ENCODE results near the gene OLFML3.
"Not testable (repeated sequence)": the region's sequence is repeated elsewhere in the genome, so short reads cannot be mapped to it uniquely, and the experiment has no call there.

OLFML3 gene

DNA sequence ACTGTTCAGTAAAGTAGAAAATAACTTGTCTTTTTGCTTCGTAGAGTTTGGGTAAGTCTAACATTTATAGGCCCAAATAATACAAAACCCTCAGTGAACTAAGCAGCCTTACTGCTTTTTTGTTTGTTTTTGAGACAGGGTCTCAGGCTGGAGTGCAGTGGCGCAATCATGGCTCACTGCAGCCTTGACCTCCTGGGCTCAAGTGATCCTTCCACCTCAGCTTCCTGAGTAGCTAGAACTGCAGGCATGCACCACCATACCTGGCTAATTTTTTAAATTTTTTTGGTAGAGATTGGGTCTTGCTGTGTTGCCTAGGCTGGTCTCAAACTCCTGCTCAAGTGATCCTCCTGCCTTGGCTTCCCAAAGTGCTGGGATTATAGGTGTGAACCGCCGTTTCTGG, 31.1 kb upstream of the OLFML3 start:
- DNase-seq (ENCODE audit: extremely low read depth in 1 of 2, low read depth in 1 of 2), result not testable (repeated sequence)

DNA sequence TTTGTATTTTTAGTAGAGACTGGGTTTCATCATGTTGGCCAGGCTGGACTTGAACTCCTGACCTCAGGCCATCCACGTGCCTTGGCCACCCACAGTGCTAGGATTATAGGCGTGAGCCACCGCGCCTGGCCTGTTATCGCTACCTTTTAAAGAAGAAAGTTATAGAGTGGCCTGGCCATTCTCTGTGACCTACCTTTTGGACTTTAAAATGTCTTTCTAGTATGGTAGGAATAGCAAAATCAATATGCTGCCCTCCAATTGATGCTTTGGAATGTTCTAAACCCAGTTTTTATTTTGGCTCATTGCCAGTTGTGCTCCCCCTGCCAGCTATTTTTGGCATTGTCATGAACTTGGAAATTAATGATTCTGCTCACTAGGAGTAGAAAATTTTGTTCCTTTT, 30.3 kb upstream of the OLFML3 start:
- DNase-seq (ENCODE audit: extremely low read depth in 1 of 2, low read depth in 1 of 2), result no peak

DNA sequence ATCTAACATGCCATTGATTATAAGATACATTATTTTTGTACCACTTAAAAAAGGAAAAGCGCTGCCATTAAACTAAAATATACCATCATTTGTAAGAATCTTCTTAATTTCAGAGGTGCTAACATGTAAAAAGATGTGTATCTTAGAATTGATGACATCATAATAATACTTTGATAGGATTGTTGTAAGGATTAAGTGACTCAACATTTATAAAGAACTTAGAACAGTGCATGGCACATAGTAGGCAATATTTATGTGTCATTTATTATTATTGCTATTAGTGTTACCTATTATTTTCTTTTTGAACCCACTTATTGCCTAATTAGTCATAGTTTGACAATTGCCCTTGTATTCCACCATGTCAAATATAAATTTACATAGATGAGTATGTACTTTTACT, 28.4 kb upstream of the OLFML3 start:
- no peak for DNase-seq (ENCODE audit: extremely low read depth in 1 of 2, low read depth in 1 of 2)

DNA sequence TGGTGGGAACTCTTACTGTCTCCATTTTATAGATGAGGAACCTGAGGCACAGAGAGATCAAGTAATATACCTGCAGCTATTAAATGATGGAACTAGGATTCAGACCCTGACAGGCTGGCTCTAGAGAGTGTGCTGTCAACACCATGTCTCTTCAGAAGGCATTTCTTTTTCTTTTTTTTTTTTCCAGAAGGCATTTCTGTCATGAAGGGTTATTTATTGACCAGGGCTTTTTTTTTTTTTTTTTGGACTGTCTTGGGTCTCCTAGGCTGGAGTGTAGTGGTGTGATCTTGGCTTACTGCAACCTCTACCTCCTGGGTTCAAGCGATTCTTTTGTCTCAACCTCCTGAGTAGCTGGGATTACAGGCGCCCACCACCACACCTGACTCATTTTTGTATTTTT, 27.6 kb upstream of the OLFML3 start:
- DNase-seq (ENCODE audit: extremely low read depth in 1 of 2, low read depth in 1 of 2), result no peak

DNA sequence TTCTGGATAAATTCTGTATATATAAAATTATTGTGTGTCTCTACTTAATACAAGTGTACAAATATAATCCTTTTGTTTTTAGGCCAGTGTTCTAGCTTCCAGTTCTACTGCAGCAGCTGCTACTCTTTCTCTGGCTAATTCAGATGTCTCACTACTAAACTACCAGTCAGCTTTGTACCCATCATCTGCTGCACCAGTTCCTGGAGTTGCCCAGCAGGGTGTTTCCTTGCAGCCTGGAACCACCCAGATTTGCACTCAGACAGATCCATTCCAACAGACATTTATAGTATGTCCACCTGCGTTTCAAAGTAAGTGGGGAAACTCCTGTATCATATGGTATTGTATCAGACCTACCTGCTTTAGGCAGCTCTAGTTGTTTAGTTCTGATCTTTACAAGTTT, 21.3 kb upstream of the OLFML3 start:
- DNase-seq (ENCODE audit: extremely low read depth in 1 of 2, low read depth in 1 of 2), result no peak

DNA sequence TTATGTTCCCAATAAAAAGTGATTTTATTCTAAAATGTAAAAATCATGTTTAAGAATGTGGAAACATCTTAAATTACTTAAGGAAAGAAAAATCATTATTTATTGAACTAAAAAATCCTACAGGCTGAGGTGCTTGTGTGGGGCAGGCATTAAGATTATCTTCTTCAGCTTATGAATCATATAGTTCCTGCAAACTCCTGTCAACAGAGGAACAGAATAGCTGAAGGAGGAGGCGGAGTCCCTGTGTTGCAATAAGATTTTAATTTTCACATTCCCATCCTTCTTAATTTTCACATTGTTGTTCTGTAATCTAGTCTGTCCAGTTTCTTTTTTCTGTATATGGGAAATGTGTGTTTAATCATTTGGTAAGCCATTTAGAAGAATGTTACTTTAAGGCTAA, 20.6 kb upstream of the OLFML3 start:
- no peak for DNase-seq (ENCODE audit: extremely low read depth in 1 of 2, low read depth in 1 of 2)

DNA sequence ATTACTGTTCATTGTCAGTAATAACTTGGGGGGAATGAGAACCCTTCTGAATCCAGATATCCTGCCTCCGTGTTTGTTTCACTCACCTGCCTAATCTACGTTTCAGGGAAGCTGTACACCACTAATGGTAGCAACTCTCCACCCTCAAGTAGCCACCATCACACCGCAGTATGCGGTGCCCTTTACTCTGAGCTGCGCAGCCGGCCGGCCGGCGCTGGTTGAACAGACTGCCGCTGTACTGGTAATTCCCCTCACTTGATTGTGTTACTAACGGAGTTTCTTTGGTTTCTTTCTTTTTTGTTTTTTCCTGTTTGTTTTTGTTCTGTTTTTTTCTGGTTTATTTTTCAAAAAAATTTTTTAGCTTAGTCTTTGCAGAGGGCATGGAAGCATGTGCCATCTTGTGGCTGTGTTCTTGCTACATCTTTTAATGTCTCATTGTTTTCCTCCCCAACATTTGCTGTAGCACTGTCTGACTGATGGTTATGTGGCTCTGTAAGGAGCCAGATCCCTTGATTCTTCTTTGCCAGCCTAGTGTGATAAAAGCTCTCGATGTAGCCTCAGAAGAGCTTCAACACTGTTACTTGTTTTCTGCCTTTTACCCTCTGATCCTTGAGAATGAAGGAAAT, 15.9 kb upstream of the OLFML3 start:
- no peak for DNase-seq (ENCODE audit: extremely low read depth in 1 of 2, low read depth in 1 of 2)

DNA sequence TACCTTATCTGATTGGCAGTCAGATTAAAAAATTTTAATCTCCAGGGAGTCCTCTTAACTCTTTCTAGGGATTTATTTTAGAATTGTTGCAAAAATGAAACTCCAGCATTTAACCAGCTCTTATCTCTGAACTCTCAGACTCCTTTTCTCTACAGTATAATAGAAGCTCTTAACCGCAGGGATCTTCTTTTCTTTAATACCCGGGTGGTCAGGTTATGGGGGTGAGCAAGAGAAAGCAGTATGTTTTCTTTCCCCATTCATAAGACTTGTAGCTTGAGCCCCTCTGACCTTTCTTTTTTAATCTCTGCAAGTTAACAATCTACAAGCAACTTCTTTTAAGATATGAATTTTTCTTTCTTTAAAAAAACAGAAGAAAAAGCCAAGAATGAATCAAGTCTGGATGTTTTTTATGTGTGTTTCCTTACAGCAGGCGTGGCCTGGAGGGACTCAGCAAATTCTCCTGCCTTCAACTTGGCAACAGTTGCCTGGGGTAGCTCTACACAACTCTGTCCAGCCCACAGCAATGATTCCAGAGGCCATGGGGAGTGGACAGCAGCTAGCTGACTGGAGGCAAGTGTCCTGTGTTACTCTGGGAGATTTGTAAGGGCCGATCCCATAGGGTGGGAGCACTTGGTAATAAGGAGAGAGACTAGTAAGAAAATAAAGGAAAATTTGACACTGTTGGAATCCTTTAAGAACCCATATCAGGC, 13.4 kb upstream of the OLFML3 start:
- no peak for DNase-seq (ENCODE audit: extremely low read depth in 1 of 2, low read depth in 1 of 2)

DNA sequence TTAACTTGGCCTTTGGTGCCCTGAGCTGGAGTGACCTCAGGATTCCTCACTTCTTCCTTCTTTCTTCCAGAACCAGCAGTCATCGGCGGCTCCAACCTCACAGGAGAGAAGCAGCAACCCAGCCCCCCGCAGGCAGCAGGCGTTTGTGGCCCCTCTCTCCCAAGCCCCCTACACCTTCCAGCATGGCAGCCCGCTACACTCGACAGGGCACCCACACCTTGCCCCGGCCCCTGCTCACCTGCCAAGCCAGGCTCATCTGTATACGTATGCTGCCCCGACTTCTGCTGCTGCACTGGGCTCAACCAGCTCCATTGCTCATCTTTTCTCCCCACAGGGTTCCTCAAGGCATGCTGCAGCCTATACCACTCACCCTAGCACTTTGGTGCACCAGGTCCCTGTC, 6.3 kb upstream of the OLFML3 start:
- DNase-seq (ENCODE audit: extremely low read depth in 1 of 2, low read depth in 1 of 2), result no peak

DNA sequence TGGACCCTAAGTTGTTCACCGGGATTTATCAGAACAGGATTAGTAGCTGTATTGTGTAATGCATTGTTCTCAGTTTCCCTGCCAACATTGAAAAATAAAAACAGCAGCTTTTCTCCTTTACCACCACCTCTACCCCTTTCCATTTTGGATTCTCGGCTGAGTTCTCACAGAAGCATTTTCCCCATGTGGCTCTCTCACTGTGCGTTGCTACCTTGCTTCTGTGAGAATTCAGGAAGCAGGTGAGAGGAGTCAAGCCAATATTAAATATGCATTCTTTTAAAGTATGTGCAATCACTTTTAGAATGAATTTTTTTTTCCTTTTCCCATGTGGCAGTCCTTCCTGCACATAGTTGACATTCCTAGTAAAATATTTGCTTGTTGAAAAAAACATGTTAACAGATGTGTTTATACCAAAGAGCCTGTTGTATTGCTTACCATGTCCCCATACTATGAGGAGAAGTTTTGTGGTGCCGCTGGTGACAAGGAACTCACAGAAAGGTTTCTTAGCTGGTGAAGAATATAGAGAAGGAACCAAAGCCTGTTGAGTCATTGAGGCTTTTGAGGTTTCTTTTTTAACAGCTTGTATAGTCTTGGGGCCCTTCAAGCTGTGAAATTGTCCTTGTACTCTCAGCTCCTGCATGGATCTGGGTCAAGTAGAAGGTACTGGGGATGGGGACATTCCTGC, 3.9 kb upstream of the OLFML3 start:
- DNase-seq (ENCODE audit: extremely low read depth in 1 of 2, low read depth in 1 of 2), result no peak

DNA sequence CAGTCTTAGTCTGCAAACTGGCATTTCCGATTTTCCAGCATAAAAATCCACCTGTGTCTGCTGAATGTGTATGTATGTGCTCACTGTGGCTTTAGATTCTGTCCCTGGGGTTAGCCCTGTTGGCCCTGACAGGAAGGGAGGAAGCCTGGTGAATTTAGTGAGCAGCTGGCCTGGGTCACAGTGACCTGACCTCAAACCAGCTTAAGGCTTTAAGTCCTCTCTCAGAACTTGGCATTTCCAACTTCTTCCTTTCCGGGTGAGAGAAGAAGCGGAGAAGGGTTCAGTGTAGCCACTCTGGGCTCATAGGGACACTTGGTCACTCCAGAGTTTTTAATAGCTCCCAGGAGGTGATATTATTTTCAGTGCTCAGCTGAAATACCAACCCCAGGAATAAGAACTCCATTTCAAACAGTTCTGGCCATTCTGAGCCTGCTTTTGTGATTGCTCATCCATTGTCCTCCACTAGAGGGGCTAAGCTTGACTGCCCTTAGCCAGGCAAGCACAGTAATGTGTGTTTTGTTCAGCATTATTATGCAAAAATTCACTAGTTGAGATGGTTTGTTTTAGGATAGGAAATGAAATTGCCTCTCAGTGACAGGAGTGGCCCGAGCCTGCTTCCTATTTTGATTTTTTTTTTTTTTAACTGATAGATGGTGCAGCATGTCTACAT, 2.5 kb upstream of the OLFML3 start:
- no peak for DNase-seq (ENCODE audit: extremely low read depth in 1 of 2, low read depth in 1 of 2)

DNA sequence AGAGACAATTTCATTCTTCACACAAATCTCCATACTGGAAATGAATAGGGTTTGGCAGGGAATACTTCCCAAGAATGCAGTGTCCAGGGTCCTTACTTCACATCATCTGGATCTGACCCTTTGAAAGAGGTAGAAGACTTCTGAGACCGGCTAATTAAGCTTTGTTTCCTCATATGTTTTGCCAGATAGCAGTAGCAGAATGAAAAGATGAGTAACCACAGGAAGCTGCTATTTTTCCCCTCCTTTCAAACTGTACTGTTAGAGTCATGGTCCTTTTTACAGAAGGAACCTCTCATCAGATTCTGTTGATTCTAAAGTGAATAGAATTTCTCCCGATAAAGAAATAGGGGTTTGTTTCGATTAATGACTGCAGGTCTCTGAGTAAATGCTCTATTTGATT, 1.4 kb upstream of the OLFML3 start:
- DNase-seq (ENCODE audit: extremely low read depth in 1 of 2, low read depth in 1 of 2), result no peak

DNA sequence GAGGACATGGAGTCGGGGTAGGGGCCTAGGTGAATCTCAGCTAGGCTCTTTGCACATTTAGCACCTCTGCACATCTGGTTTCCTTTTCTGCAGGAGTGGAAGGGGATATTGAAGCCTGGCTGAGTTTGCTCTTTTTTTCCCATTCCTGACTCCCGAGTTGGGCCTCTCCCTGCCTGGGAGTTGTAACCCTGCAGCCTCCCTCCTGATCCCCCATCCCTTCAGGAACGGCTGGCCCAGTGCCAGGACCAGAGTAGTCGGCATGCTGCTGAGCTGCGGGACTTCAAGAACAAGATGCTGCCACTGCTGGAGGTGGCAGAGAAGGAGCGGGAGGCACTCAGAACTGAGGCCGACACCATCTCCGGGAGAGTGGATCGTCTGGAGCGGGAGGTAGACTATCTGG, 836 bp downstream of the OLFML3 start:
- no peak for DNase-seq (ENCODE audit: extremely low read depth in 1 of 2, low read depth in 1 of 2)

DNA sequence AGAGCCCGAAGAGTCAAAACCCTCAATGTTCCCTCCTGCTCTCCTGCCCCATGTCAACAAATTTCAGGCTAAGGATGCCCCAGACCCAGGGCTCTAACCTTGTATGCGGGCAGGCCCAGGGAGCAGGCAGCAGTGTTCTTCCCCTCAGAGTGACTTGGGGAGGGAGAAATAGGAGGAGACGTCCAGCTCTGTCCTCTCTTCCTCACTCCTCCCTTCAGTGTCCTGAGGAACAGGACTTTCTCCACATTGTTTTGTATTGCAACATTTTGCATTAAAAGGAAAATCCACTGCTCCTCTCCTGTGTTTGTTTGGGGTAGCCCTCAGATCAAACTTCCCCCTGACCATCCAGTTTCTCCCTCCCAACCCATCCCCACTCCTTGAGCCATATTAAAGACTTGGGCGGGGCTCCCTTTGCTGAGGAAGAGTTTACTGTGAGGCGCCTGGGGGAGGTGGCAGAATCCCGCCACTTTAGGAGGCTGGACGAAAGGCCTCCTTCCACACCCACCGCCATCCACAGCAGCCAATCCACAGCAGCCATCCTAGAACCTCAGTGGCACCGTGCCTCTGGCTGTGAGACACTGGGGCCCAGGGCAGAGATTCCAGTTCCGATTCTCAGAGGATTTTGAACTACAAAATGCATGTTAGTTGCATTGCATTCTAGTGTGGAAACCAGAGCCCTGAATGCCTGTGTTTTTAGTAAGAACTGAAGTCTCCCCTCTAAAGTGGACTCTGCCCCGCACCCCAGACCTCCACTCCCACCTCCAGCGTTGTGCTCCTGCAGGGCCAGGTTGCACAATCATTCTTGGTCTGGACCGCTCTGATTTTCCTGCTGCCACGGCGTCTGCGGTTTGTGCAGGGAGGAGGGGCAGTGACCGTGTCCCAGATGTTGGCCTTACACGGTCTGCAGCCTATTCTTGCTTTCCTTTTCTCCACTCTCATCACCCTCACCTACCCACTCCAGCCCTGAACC, 3.0 kb downstream of the OLFML3 start:
- no peak for DNase-seq (ENCODE audit: extremely low read depth in 1 of 2, low read depth in 1 of 2)

DNA sequence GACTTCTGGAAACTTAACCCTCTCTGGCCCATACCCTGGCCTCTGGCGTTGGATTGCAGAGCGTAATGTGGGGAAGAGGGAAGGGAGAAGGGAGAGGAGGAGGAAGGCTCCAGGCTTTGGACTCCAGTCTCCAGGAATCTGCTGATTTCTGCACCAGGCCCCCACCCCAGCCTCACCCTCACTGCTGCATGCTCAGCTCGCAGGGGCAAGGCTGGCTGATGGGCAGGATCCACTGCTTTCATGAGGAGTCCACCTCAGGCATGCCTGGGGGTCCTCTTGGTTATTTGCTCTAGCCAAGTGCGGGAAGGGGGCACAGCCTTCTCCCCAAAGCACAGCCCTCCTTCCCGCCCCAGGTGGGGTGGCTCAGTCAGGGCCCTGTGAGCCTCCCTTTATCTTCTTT, 3.7 kb downstream of the OLFML3 start:
- DNase-seq (ENCODE audit: extremely low read depth in 1 of 2, low read depth in 1 of 2), result no peak

DNA sequence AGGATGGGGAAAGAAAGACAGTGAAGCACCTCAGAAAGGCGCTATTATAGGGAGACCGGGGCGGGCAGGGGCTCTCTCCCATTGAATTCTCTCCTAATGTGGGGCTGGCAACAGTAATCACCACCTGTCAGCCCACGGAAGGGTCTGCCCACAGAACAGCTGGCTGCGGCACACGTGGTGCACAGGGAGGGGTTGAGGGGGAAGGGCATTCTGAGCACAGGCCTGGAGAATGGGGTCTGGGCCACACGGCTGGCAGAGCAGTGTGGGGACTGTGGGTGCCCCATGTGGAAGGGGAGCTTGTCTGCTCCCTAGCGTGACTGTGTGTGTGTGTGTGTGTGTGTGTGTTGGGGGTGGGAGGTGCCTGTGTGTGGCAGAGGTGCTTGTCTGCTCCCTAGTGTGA, 4.1 kb downstream of the OLFML3 start:
- DNase-seq (ENCODE audit: extremely low read depth in 1 of 2, low read depth in 1 of 2), result no peak

DNA sequence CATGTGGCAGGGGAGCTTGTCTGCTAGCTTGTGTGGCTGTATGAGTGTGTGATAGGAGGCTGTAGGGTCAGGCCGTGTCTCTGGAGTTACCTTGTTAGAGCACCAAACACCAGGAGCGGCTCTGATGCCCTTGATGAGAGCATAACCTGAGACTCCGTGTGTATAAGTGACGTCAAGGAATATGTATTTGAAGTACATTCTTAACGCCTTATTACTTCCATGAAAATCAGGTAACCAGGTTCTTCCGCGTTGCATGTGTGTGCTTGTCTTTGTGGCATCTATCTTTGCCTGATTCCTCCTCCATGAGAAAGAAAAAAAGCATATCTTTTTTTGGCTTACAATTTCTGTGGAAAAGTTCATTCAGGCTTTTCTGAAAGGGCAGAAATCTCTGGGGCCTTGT, 4.6 kb downstream of the OLFML3 start:
- DNase-seq (ENCODE audit: extremely low read depth in 1 of 2, low read depth in 1 of 2), result no peak

DNA sequence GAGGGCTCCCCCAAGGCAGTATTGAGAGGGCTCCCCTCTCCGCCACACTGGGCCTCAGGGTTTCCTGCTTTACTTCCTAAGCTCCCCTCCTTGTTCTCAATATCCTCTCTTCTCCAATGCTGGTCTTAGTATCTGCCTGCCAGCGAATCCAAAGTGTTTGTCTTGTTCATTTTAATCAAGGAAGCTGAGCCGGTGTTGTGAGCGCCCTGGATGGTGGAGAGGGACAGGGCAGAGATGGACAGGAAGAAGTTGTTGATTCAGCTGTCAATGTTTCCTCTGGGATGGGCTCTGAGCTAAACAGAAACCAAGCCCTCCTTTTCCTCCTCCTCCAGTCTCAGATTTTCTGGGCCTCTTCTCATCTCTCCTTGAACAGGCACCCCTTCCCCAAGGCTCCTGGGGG, 5.4 kb downstream of the OLFML3 start:
- no peak for DNase-seq (ENCODE audit: extremely low read depth in 1 of 2, low read depth in 1 of 2)

DNA sequence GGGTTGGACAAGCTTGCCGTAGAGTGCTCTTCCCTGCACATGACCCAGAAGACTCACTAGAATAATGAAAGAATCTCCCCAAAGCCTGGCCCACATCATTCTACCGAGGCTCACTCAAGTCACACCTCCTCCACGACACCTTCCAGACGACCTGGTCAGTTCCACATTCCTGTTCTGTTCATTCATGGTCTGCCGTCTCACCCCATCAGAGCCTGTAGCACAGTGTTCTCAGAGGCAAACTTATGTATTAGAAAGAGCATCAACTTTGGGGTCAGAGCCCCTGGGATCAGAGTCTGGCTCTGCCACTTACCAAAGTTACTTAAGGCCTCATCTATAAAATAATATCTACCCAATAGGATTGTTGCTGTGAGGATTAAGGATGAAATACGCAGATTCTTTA, 7.5 kb downstream of the OLFML3 start:
- DNase-seq (ENCODE audit: extremely low read depth in 1 of 2, low read depth in 1 of 2), result no peak

DNA sequence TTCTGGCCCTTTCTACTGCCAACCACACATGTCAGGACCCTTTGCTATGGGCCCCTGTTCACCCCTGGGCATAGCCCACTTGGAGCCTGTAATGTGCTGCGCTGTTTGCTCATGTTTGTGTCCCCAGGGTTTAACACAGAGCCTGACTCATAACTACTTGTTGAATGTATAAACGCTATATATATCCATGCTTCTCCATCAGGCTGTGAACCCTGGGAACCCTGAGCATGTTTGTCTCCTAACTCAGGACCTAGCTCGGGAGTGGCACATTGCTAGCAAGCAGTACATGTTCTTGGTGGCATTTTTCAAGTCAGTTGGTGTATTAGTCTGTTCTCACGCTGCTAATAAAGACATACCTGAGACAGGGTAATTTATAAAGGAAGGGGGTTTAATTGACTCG, 8.0 kb downstream of the OLFML3 start:
- DNase-seq (ENCODE audit: extremely low read depth in 1 of 2, low read depth in 1 of 2), result no peak

DNA sequence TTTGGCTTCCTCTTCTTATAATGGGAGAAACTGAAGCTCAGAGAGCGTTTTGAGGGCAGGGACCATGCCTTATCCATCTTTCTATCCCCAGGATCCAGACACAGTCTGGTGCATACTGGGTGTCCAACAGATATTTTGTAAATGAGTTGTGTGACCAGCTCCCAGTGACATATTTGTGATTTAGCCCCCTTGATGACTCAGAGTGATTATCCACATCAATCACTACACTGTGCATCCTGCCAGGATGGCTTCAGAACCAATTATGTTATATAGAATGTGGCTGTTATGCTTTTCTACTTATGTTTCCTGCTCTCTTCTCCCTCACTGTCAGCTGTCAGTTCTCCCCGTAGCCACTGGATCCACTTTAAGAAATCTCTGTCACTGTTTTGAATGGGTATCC, 11.3 kb downstream of the OLFML3 start:
- no peak for DNase-seq (ENCODE audit: extremely low read depth in 1 of 2, low read depth in 1 of 2)
